Trophoblast cell (in vitro differentiated cells and primary cell): ENCODE measurements around the gene CSPG4.

Source experiments
- DNase-seq, 2 donors: peaks; one replicate each; pipeline ENCODE4 v3.0.0-alpha.2; 2016
- H2AFZ ChIP-seq: 2 replicates; pipeline ENCODE4 v1.6.1; 2013; ENCODE audit warnings: low read length, moderate library complexity, mild to moderate bottlenecking; ENCODE audit not compliant: insufficient read depth, poor library complexity
- H2AK5ac ChIP-seq: 2 replicates; pipeline ENCODE4 v1.6.1; 2013; ENCODE audit warnings: mild to moderate bottlenecking, low read length
- H2BK120ac ChIP-seq: 2 replicates; pipeline ENCODE4 v1.6.1; 2013; ENCODE audit warnings: low read length, mild to moderate bottlenecking, moderate library complexity; ENCODE audit not compliant: insufficient read depth, poor library complexity
- H2BK12ac ChIP-seq: 2 replicates; pipeline ENCODE4 v1.6.1; 2013; ENCODE audit warnings: mild to moderate bottlenecking, low read length, moderate library complexity
- H2BK5ac ChIP-seq: 2 replicates; pipeline ENCODE4 v1.6.1; 2013; ENCODE audit warnings: low read length, low read depth, moderate library complexity, mild to moderate bottlenecking; ENCODE audit not compliant: poor library complexity
- H3K14ac ChIP-seq: 2 replicates; pipeline ENCODE4 v1.6.1; 2013; ENCODE audit warnings: mild to moderate bottlenecking, low read length
- H3K18ac ChIP-seq: 2 replicates; pipeline ENCODE4 v1.6.1; 2013; ENCODE audit warnings: mild to moderate bottlenecking, low read length
- H3K23ac ChIP-seq: 2 replicates; pipeline ENCODE4 v1.6.1; 2013; ENCODE audit warnings: low read length
- H3K27ac ChIP-seq: 2 replicates; pipeline ENCODE4 v1.5.1; 2013; ENCODE audit warnings: low read depth, mild to moderate bottlenecking, inconsistent platforms, low read length, moderate library complexity
- H3K27me3 ChIP-seq: 2 replicates; pipeline ENCODE4 v1.6.1; 2013; ENCODE audit warnings: inconsistent platforms, mild to moderate bottlenecking, low read length, moderate library complexity; ENCODE audit not compliant: insufficient read depth
- H3K36me3 ChIP-seq, 2 experiments: 1 replicate in 1 of 2; 2 replicates in 1 of 2; pipeline ENCODE4 v1.6.1; 2013; ENCODE audit warnings: low read length in 2 of 2, mild to moderate bottlenecking in 2 of 2, moderate library complexity in 1 of 2; ENCODE audit not compliant: insufficient read depth in 2 of 2, control insufficient read depth in 1 of 2
- H3K4ac ChIP-seq: 2 replicates; pipeline ENCODE4 v1.6.1; 2013; ENCODE audit warnings: low read depth, mild to moderate bottlenecking, low read length, moderate library complexity
- H3K4me1 ChIP-seq, 2 experiments: 1 replicate in 1 of 2; 2 replicates in 1 of 2; pipeline ENCODE4 v1.6.1; 2013; ENCODE audit warnings: low read length in 2 of 2, mild to moderate bottlenecking in 2 of 2, moderate library complexity in 1 of 2; ENCODE audit not compliant: insufficient read depth in 2 of 2, control insufficient read depth in 1 of 2
- H3K4me2 ChIP-seq: 2 replicates; pipeline ENCODE4 v1.6.1; 2013; ENCODE audit warnings: inconsistent platforms, mild to moderate bottlenecking, low read length, moderate library complexity
- H3K4me3 ChIP-seq: 2 replicates; pipeline ENCODE4 v1.5.1; 2013; ENCODE audit warnings: mild to moderate bottlenecking, low read depth, low read length, inconsistent platforms
- H3K79me1 ChIP-seq: one replicate; pipeline ENCODE4 v1.6.1; 2013; ENCODE audit warnings: low read length
- H3K79me2 ChIP-seq: 2 replicates; pipeline ENCODE4 v1.6.1; 2013; ENCODE audit warnings: low read length, mild to moderate bottlenecking; ENCODE audit not compliant: control insufficient read depth, insufficient read depth, poor library complexity
- H3K9ac ChIP-seq: 2 replicates; pipeline ENCODE4 v1.6.1; 2013; ENCODE audit warnings: mild to moderate bottlenecking, low read length
- H3K9me3 ChIP-seq: 2 replicates; pipeline ENCODE4 v1.6.1; 2013; ENCODE audit warnings: low read depth, mild to moderate bottlenecking, control low read depth, inconsistent platforms, low read length; ENCODE audit not compliant: insufficient read depth
- H4K12ac ChIP-seq: 2 replicates; pipeline ENCODE4 v1.6.1; 2013; ENCODE audit warnings: low read depth, mild to moderate bottlenecking, low read length, moderate library complexity
- H4K8ac ChIP-seq: 2 replicates; pipeline ENCODE4 v1.6.1; 2013; ENCODE audit warnings: low read depth, mild to moderate bottlenecking, low read length, moderate library complexity
- H4K91ac ChIP-seq: one replicate; pipeline ENCODE4 v1.6.1; 2013; ENCODE audit warnings: low read depth, mild to moderate bottlenecking, low read length, moderate library complexity
- WGBS: extraction: QIAGEN DNeasy Blood & Tissue Kit; methylation state at CpG from one replicate; pipeline ENCODE4 v1.1.7; 2013; ENCODE audit warnings: missing lambda C conversion rate; ENCODE audit not compliant: insufficient read length, insufficient coverage; ENCODE audit errors: extremely low coverage; 5-methylcytosine and 5-hydroxymethylcytosine counted together

CSPG4 gene

GRCh38 chr15:75673426-75674235 lies 39.0 kb downstream of the CSPG4 start:
- H3K23ac ChIP-seq: no peak overlapping the region
- H4K12ac ChIP-seq: no peak overlapping the region
- H3K79me1 ChIP-seq: peaks cover 10% of the 10 kb centered on the region
- H2BK120ac ChIP-seq: peak overlapping the region; percentile 50
- peak overlapping the region; percentile 89 for H4K91ac ChIP-seq
- H2AK5ac ChIP-seq: peak overlapping the region; percentile 4
- peak overlapping the region; percentile 19 for H2BK12ac ChIP-seq
- H3K18ac ChIP-seq: no peak overlapping the region
- H3K4ac ChIP-seq: no peak overlapping the region
- no CpG with 5 or more reads among the region's 10 CpGs for WGBS
- H3K4me1 ChIP-seq: peaks cover 26 to 35% of the 10 kb centered on the region in 2 experiments
- H2AFZ ChIP-seq: peak overlapping the region; percentile 23
- H3K79me2 ChIP-seq: peaks cover 2% of the 10 kb centered on the region
- H3K9me3 ChIP-seq: no peaks in the 10 kb centered on the region
- H3K27me3 ChIP-seq: no peaks in the 10 kb centered on the region
- H3K4me2 ChIP-seq: peak overlapping the region; percentile 1
- no peak overlapping the region for H2BK5ac ChIP-seq
- H3K14ac ChIP-seq: peak overlapping the region; percentile 26
- no peaks in the 10 kb centered on the region for H3K36me3 ChIP-seq
- no peak for DNase-seq
- H3K4me3 ChIP-seq: no peak overlapping the region
- H3K27ac ChIP-seq: peak overlapping the region; percentile 92
- H3K9ac ChIP-seq: no peak overlapping the region
- H4K8ac ChIP-seq: peak overlapping the region; percentile 10

GRCh38 chr15:75672646-75673425 lies 39.8 kb downstream of the CSPG4 start:
- H3K23ac ChIP-seq: no peak overlapping the region
- H4K12ac ChIP-seq: peak overlapping the region; percentile 59
- H4K91ac ChIP-seq: peak overlapping the region; percentile 89
- WGBS: no CpG with 5 or more reads among the region's 14 CpGs
- peak overlapping the region; percentile 33 for H2AFZ ChIP-seq
- peak overlapping the region; percentile 1 for H3K4me2 ChIP-seq
- H3K9ac ChIP-seq: no peak overlapping the region
- H3K79me1 ChIP-seq: peaks cover 10% of the 10 kb centered on the region
- peak overlapping the region; percentile 77 for H2BK5ac ChIP-seq
- H3K27me3 ChIP-seq: no peaks in the 10 kb centered on the region
- H4K8ac ChIP-seq: peak overlapping the region; percentile 68
- peak; percentile 28 to 38 for DNase-seq
- peak overlapping the region; percentile 50 for H2BK120ac ChIP-seq
- peak overlapping the region; percentile 85 for H2BK12ac ChIP-seq
- H2AK5ac ChIP-seq: peak overlapping the region; percentile 46
- H3K36me3 ChIP-seq: no peaks in the 10 kb centered on the region
- H3K4ac ChIP-seq: peak overlapping the region; percentile 24
- no peaks in the 10 kb centered on the region for H3K9me3 ChIP-seq
- peaks cover 26 to 35% of the 10 kb centered on the region in 2 experiments for H3K4me1 ChIP-seq
- peak overlapping the region; percentile 83 for H3K18ac ChIP-seq
- peak overlapping the region; percentile 75 for H3K14ac ChIP-seq
- H3K79me2 ChIP-seq: peaks cover 2% of the 10 kb centered on the region
- peak overlapping the region; percentile 92 for H3K27ac ChIP-seq
- H3K4me3 ChIP-seq: no peak overlapping the region

- no peak overlapping the region for H3K4ac ChIP-seq
- no CpG with 5 or more reads among the region's 11 CpGs for WGBS
- H2AFZ ChIP-seq: no peak overlapping the region
- H4K91ac ChIP-seq: peak overlapping the region; percentile 64
- peak overlapping the region; percentile 25 for H2BK12ac ChIP-seq
- no peaks in the 10 kb centered on the region for H3K36me3 ChIP-seq
- H3K79me2 ChIP-seq: peaks cover 2% of the 10 kb centered on the region
- no peak for DNase-seq
- H3K4me1 ChIP-seq: peaks cover 26 to 35% of the 10 kb centered on the region in 2 experiments
- no peak overlapping the region for H2BK120ac ChIP-seq
- H3K9ac ChIP-seq: no peak overlapping the region
- no peak overlapping the region for H4K12ac ChIP-seq
- H3K27ac ChIP-seq: peak overlapping the region; percentile 38
- H3K4me2 ChIP-seq: no peak overlapping the region
- no peak overlapping the region for H3K4me3 ChIP-seq
- H2BK5ac ChIP-seq: peak overlapping the region; percentile 60
- H2AK5ac ChIP-seq: no peak overlapping the region
- peaks cover 10% of the 10 kb centered on the region for H3K79me1 ChIP-seq
- H3K23ac ChIP-seq: no peak overlapping the region
- no peaks in the 10 kb centered on the region for H3K9me3 ChIP-seq
- peak overlapping the region; percentile 32 for H3K18ac ChIP-seq
- H3K14ac ChIP-seq: peak overlapping the region; percentile 13
- no peak overlapping the region for H4K8ac ChIP-seq
- H3K27me3 ChIP-seq: no peaks in the 10 kb centered on the region
Measured at GRCh38 chr15:75671730-75672602, 40.7 kb downstream of the CSPG4 start.

DNA sequence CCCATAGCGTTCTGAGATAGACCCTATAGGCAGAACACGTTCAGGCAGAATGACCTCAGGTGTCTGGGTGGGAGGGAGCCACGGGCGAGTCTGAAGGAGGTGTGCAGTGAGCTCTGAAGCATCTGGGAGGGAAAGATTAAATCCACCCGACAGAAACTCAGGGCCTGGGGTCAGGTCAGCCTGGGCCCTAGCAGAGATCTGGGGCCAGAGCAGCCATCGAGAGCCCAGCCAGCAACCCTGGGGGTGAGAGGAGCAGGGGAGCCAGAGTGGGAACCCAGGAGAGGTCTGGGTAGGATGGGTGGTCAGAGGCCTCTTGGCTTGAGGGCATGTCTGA lies 42.8 kb downstream of the CSPG4 start:
- H3K14ac ChIP-seq: no peak overlapping the region
- no peak overlapping the region for H4K12ac ChIP-seq
- H4K8ac ChIP-seq: no peak overlapping the region
- no peaks in the 10 kb centered on the region for H3K36me3 ChIP-seq
- peaks cover 10% of the 10 kb centered on the region for H3K79me1 ChIP-seq
- no peak overlapping the region for H3K4ac ChIP-seq
- H2AK5ac ChIP-seq: peak overlapping the region; percentile 15
- WGBS: no CpG with 5 or more reads among the region's 6 CpGs
- H3K18ac ChIP-seq: no peak overlapping the region
- peaks cover 2% of the 10 kb centered on the region for H3K79me2 ChIP-seq
- no peak overlapping the region for H2BK12ac ChIP-seq
- no peaks in the 10 kb centered on the region for H3K9me3 ChIP-seq
- peaks cover 30 to 40% of the 10 kb centered on the region in 2 experiments for H3K4me1 ChIP-seq
- H3K4me3 ChIP-seq: no peak overlapping the region
- H3K27ac ChIP-seq: no peak overlapping the region
- no peak overlapping the region for H4K91ac ChIP-seq
- no peak for DNase-seq
- H3K23ac ChIP-seq: no peak overlapping the region
- H3K27me3 ChIP-seq: no peaks in the 10 kb centered on the region
- no peak overlapping the region for H2BK120ac ChIP-seq
- H3K9ac ChIP-seq: no peak overlapping the region
- H2AFZ ChIP-seq: no peak overlapping the region
- no peak overlapping the region for H2BK5ac ChIP-seq
- H3K4me2 ChIP-seq: no peak overlapping the region
